Gastrocnemius medialis (tissue), 4 donors: Measurements from ENCODE around the gene CFAP97D1. TPM values are rescaled to one million over a fixed set of nuclear protein-coding genes. Genes with fewer than 3 reads are reported as not detected.

Source experiments
- ATAC-seq, 2 donors: fragments of 150-250 bp; one replicate each; pipeline ENCODE4 v1.9.1; 2016
- DNase-seq, 2 donors: peaks; one replicate each; pipeline ENCODE4 v3.0.0-alpha.2; 2019
- H3K27ac ChIP-seq, 4 donors: fragments of 200-600 bp; sonication (generic); 1 replicate in 1 of 4; 2 replicates in 3 of 4; pipeline ENCODE4 v1.5.1; 2016 to 2018; ENCODE audit warnings: mild to moderate bottlenecking in 2 of 4, moderate library complexity in 1 of 4
- H3K27me3 ChIP-seq, 3 donors: fragments of 200-600 bp; sonication (generic) in 2 of 3; 1 replicate in 1 of 3; 2 replicates in 2 of 3; pipeline versions ENCODE4 v1.5.1 to v1.6.0; 2016 to 2019; ENCODE audit warnings: mild to moderate bottlenecking in 1 of 3, moderate library complexity in 1 of 3
- H3K36me3 ChIP-seq, 2 donors: fragments of 200-600 bp; sonication (generic) in 1 of 2; one replicate each; pipeline ENCODE4 v1.5.1; 2017 to 2018
- H3K4me1 ChIP-seq, 2 donors: fragments of 200-600 bp; sonication (generic) in 1 of 2; one replicate each; pipeline ENCODE4 v1.5.1; 2016 to 2017; ENCODE audit warnings: mild to moderate bottlenecking in 2 of 2
- H3K4me3 ChIP-seq, 4 donors: fragments of 200-600 bp; sonication (generic) in 3 of 4; 1 replicate in 1 of 4; 2 replicates in 3 of 4; pipeline ENCODE4 v1.5.1; 2016 to 2019; ENCODE audit warnings: mild to moderate bottlenecking in 2 of 4
- H3K9me3 ChIP-seq, 3 donors: fragments of 200-600 bp; sonication (generic) in 2 of 3; 1 replicate in 1 of 3; 2 replicates in 2 of 3; pipeline ENCODE4 v1.5.1; 2016 to 2019
- POLR2A ChIP-seq, 2 donors: fragments of 450-650 bp; IDR thresholded peaks; one replicate each; pipeline ENCODE4 v1.6.1; 2017; ENCODE audit warnings: antibody characterized with exemption in 2 of 2, mild to moderate bottlenecking in 2 of 2, moderate library complexity in 2 of 2
- in situ Hi-C, 4 donors: fragments of 200-750 bp; cut with MboI; loops; one replicate each; pipeline versions ENCODE4 v1.15.0 to v1.8.0; 2017; ENCODE audit warnings: low sequenced_read_pairs in 4 of 4
- intact Hi-C: fragments of 100-400 bp; cut with DNase I; formaldehyde crosslinking; loops from one replicate; pipeline ENCODE4 v1.15.1; 2023; ENCODE audit warnings: low total_unique reads
- total RNA-seq, 4 donors: library from RNA; depleted of rRNA; stranded (reverse); fragments of >200 nt; gene quantifications; one replicate each; pipeline versions ENCODE4 v1.1.0 to v1.2.3, GENCODE V29; 2016
- TF ChIP-seq, protein P1 (sequence below), 5 experiments: fragments of 450-650 bp in 3 of 5; fragments of 200-600 bp in 2 of 5; sonication (generic) in 2 of 5; IDR thresholded peaks in 4 of 5; conservative IDR thresholded peaks in 1 of 5; 1 replicate in 4 of 5; 2 replicates in 1 of 5; pipeline ENCODE4 v1.5.1; 2016 to 2019; ENCODE audit warnings: antibody characterized with exemption in 5 of 5, mild to moderate bottlenecking in 3 of 5, moderate library complexity in 3 of 5

CFAP97D1 gene
- total RNA-seq, 4 donors from 2014 or later: not detected

DNA sequence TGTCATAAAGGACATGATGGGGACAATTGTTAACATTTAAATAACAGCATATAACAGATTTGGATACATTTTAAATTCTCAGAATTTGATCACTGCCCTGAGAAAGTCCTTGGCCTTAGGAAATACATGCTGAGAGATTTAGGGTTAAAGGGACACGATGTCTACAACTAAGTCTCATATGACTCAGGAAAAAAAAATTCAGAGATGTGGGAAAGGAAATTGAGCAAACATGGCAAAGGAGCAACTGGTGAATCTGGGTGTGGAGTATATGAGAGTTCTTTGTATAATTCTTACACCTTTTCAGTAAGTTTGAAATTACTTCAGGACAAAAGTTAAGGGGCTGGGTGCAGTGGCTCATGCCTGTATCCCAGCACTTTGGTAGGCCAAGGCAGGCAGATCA is 34.5 kb downstream of the CFAP97D1 start:
- Histone ChIP-seq H3K4me1 (no peaks in the 10 kb centered on the region), H3K4me3 (no peak overlapping the region), H3K9me3 (no peaks in the 10 kb centered on the region), H3K27ac (no peak overlapping the region), H3K36me3 (no peaks in the 10 kb centered on the region), H3K27me3 (no peaks in the 10 kb centered on the region)
- ATAC-seq (no peak), DNase-seq (no peak)
- in situ Hi-C loops: no loop called here
- intact Hi-C loops: no loop called here
- TF ChIP-seq, protein P1, sequence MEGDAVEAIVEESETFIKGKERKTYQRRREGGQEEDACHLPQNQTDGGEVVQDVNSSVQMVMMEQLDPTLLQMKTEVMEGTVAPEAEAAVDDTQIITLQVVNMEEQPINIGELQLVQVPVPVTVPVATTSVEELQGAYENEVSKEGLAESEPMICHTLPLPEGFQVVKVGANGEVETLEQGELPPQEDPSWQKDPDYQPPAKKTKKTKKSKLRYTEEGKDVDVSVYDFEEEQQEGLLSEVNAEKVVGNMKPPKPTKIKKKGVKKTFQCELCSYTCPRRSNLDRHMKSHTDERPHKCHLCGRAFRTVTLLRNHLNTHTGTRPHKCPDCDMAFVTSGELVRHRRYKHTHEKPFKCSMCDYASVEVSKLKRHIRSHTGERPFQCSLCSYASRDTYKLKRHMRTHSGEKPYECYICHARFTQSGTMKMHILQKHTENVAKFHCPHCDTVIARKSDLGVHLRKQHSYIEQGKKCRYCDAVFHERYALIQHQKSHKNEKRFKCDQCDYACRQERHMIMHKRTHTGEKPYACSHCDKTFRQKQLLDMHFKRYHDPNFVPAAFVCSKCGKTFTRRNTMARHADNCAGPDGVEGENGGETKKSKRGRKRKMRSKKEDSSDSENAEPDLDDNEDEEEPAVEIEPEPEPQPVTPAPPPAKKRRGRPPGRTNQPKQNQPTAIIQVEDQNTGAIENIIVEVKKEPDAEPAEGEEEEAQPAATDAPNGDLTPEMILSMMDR (IDR thresholded peaks at IDR 0.05 in 4 of 5, conservative IDR thresholded peaks at IDR 0.05 in 1 of 5): no peak
- no peak for TF ChIP-seq POLR2A (IDR thresholded peaks at IDR 0.05)

DNA sequence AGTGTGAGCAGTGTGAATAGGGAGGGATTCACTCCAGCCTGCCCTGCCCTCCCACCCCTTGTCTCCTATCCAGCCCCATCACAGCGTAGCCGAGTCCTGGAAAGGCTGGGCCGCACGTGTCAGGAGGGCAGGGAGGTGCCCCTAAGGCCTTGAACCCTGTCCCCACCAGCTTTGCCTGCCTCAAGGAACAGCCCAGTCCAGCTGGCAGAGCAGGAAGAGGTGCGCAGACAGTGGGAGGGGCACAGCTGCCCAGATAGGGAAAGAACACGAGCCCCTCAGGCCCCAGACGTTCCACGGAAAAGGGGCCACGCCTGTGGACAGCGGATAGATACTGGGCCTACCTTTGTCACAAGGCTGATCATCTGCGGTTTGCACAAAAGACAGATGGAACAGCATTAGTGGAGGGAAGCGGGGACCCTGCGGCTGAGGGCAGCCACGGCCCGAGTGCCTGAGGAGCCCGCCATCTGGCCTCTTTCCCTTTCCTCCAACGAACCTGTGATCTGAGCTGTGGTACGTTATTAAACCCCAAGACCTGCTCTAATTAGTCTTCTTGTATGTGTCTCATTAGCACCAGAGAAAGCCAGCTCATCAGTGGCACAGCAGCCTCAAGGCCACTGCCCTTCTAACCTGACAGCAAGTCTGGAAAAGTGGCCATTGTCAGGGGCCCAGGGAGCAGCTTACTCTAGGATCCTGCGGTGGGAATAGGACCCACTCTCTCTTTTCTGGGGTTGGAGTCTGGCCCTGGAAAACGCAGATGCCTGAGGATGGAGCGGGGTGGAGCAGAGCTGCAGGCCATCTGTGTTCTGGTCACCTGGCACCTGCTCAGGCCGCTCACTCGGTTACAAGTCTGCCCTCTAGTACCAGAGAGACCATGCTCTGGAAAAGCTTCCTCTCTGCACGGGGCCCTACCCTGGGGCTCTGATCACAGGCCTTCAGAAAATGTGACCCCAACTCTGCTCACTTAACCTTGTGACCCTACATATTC is 36.4 kb downstream of the CFAP97D1 start:
- Histone ChIP-seq H3K27me3 (no peaks in the 10 kb centered on the region), H3K36me3 (no peaks in the 10 kb centered on the region), H3K27ac (no peak overlapping the region), H3K4me3 (no peak overlapping the region), H3K9me3 (no peaks in the 10 kb centered on the region), H3K4me1 (no peaks in the 10 kb centered on the region)
- in situ Hi-C loops: no loop called here
- no peak for DNase-seq
- TF ChIP-seq, protein P1 (IDR thresholded peaks at IDR 0.05 in 4 of 5, conservative IDR thresholded peaks at IDR 0.05 in 1 of 5): no peak
- no peak for TF ChIP-seq POLR2A (IDR thresholded peaks at IDR 0.05)
- intact Hi-C loops: no loop called here
- no peak for ATAC-seq

DNA sequence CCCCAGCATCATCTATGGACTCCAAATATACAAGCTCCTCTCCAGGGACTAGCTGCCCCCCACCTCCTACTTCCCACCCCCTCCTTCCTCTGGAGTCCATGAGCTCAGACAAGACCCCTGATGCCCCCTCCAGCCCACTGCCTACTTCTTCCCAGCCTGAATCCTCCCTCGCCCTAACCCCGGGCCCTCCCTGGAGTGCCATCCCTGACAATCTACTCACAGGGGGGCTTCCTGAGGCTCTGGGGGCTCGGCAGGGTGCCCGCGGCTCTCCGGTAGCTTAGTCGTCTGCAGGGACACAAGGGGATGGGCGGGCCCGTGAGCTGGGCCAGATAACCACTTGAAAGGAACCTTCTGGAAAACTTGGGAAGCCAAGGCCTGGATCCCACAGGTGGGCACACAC is 37.6 kb downstream of the CFAP97D1 start:
- no peak for TF ChIP-seq POLR2A (IDR thresholded peaks at IDR 0.05)
- TF ChIP-seq, protein P1 (IDR thresholded peaks at IDR 0.05 in 4 of 5, conservative IDR thresholded peaks at IDR 0.05 in 1 of 5): no peak
- Histone ChIP-seq H3K4me1 (no peaks in the 10 kb centered on the region), H3K4me3 (no peak overlapping the region), H3K9me3 (no peaks in the 10 kb centered on the region), H3K27ac (no peak overlapping the region), H3K36me3 (no peaks in the 10 kb centered on the region), H3K27me3 (no peaks in the 10 kb centered on the region)
- in situ Hi-C loops: no loop called here
- DNase-seq (no peak), ATAC-seq (no peak)
- intact Hi-C loops: no loop called here

DNA sequence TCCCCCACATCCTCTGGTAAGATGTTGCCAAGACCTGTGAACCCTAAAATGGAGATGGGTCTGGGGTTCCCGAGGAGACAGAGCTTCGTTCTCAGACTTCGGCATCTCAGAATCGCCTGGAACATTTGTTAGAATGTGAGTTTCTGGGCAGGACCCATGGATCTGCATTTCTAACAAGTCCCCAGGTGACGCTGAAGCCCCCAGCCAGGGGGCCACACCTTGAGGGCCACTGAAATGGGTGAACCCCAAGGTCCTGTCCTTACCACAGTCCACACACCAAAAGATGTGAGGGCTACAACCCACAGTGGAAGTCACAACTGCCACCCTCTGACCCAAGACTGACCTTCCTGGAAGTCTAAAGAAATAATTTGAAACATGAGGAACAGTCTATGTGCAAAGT is 38.7 kb downstream of the CFAP97D1 start:
- intact Hi-C loops: no loop called here
- Histone ChIP-seq H3K4me1 (no peaks in the 10 kb centered on the region), H3K27me3 (no peaks in the 10 kb centered on the region), H3K27ac (no peak overlapping the region), H3K4me3 (no peak overlapping the region), H3K36me3 (no peaks in the 10 kb centered on the region), H3K9me3 (no peaks in the 10 kb centered on the region)
- no peak for TF ChIP-seq POLR2A (IDR thresholded peaks at IDR 0.05)
- TF ChIP-seq, protein P1 (IDR thresholded peaks at IDR 0.05 in 4 of 5, conservative IDR thresholded peaks at IDR 0.05 in 1 of 5): no peak
- DNase-seq (no peak), ATAC-seq (no peak)
- in situ Hi-C loops: no loop called here
